GM23338 (cell line): ENCODE measurements around the gene MC4R.

Source experiments
- CTCF ChIP-seq, 2 experiments: fragments of 200-600 bp in 1 of 2; sonication (generic) in 1 of 2; conservative IDR thresholded peaks; 2 replicates each; pipeline versions ENCODE4 v1.5.1 to v1.6.1; 2016 to 2017; ENCODE audit warnings: antibody characterized with exemption in 2 of 2, low read depth in 2 of 2, mild to moderate bottlenecking in 2 of 2, moderate library complexity in 1 of 2
- EZH2 ChIP-seq: fragments of 200-600 bp; sonication (generic); IDR thresholded peaks from one replicate; pipeline ENCODE4 v1.8.0; 2017; ENCODE audit warnings: antibody characterized with exemption, mild to moderate bottlenecking, low read depth; ENCODE audit not compliant: unreplicated experiment
- EZH2phosphoT487 ChIP-seq: fragments of 200-600 bp; sonication (generic); IDR thresholded peaks from one replicate; pipeline ENCODE4 v1.8.1; 2018; ENCODE audit warnings: antibody characterized with exemption; ENCODE audit not compliant: unreplicated experiment
- JUNB ChIP-seq: IDR thresholded peaks from one replicate; pipeline ENCODE4 v1.6.1; 2016; ENCODE audit warnings: antibody characterized with exemption; ENCODE audit not compliant: unreplicated experiment
- TF ChIP-seq, protein P1 (sequence below): IDR thresholded peaks from one replicate; pipeline ENCODE4 v1.6.1; 2018; ENCODE audit warnings: antibody characterized with exemption; ENCODE audit not compliant: unreplicated experiment
- TF ChIP-seq, protein P2 (sequence below): IDR thresholded peaks from 2 replicates; pipeline ENCODE4 v1.6.1; 2016; ENCODE audit warnings: antibody characterized with exemption

- no peak for TF ChIP-seq EZH2phosphoT487
- TF ChIP-seq JUNB: no peak
- no peak for TF ChIP-seq EZH2
- no peak for TF ChIP-seq CTCF (conservative IDR thresholded peaks at IDR 0.05; ENCODE audit: low read depth in 2 of 2)
- TF ChIP-seq, protein P1, sequence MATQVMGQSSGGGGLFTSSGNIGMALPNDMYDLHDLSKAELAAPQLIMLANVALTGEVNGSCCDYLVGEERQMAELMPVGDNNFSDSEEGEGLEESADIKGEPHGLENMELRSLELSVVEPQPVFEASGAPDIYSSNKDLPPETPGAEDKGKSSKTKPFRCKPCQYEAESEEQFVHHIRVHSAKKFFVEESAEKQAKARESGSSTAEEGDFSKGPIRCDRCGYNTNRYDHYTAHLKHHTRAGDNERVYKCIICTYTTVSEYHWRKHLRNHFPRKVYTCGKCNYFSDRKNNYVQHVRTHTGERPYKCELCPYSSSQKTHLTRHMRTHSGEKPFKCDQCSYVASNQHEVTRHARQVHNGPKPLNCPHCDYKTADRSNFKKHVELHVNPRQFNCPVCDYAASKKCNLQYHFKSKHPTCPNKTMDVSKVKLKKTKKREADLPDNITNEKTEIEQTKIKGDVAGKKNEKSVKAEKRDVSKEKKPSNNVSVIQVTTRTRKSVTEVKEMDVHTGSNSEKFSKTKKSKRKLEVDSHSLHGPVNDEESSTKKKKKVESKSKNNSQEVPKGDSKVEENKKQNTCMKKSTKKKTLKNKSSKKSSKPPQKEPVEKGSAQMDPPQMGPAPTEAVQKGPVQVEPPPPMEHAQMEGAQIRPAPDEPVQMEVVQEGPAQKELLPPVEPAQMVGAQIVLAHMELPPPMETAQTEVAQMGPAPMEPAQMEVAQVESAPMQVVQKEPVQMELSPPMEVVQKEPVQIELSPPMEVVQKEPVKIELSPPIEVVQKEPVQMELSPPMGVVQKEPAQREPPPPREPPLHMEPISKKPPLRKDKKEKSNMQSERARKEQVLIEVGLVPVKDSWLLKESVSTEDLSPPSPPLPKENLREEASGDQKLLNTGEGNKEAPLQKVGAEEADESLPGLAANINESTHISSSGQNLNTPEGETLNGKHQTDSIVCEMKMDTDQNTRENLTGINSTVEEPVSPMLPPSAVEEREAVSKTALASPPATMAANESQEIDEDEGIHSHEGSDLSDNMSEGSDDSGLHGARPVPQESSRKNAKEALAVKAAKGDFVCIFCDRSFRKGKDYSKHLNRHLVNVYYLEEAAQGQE: no peak
- TF ChIP-seq, protein P2, sequence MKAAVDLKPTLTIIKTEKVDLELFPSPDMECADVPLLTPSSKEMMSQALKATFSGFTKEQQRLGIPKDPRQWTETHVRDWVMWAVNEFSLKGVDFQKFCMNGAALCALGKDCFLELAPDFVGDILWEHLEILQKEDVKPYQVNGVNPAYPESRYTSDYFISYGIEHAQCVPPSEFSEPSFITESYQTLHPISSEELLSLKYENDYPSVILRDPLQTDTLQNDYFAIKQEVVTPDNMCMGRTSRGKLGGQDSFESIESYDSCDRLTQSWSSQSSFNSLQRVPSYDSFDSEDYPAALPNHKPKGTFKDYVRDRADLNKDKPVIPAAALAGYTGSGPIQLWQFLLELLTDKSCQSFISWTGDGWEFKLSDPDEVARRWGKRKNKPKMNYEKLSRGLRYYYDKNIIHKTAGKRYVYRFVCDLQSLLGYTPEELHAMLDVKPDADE: no peak
Measured at GRCh38 chr18:60417946-60418345, 45.4 kb upstream of the MC4R start.
